ENCODE measurements around the gene CALD1.

DNA sequence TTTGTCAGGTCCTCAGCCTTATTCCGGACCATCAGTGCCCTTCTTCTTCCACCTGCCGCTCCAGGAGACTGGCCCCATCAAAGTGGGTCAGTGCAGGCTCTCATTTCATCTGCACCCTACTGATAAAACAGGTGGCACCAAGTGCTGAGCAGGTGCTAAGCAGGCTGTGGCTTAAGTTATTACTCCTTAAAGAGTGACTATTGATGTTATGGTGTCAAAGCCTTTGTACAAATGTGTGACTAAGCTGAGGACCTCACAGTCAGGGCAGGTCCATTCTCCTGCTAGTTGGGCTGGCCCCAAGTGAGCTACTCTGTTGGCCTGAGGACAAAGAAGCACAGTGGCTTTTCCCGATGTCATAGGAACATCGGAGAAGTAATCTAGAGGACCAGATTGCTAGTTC is 11.2 kb upstream of the CALD1 start:
- TF ChIP-seq EZH2 (IDR thresholded peaks at IDR 0.05; ENCODE audit: borderline replicate concordance, low read length) = no peak
- TF ChIP-seq, protein P1, sequence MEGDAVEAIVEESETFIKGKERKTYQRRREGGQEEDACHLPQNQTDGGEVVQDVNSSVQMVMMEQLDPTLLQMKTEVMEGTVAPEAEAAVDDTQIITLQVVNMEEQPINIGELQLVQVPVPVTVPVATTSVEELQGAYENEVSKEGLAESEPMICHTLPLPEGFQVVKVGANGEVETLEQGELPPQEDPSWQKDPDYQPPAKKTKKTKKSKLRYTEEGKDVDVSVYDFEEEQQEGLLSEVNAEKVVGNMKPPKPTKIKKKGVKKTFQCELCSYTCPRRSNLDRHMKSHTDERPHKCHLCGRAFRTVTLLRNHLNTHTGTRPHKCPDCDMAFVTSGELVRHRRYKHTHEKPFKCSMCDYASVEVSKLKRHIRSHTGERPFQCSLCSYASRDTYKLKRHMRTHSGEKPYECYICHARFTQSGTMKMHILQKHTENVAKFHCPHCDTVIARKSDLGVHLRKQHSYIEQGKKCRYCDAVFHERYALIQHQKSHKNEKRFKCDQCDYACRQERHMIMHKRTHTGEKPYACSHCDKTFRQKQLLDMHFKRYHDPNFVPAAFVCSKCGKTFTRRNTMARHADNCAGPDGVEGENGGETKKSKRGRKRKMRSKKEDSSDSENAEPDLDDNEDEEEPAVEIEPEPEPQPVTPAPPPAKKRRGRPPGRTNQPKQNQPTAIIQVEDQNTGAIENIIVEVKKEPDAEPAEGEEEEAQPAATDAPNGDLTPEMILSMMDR (IDR thresholded peaks at IDR 0.05; ENCODE audit: low read length) = no peak

Data from OCI-LY1 (cell line).